NCI-H524 (cell line): Measurements from ENCODE around the gene PDE4DIP.
"Not testable (repeated sequence)": the region's sequence is repeated elsewhere in the genome, so short reads cannot be mapped to it uniquely, and the experiment has no call there.

Source experiments
- DNase-seq, 2 experiments: peaks; one replicate each; lab custom pipeline; 2025; lab: John Stamatoyannopoulos, UW

PDE4DIP gene

GRCh38 chr1:148975866-148976537 is 131.8 kb downstream of the PDE4DIP start:
- not testable (repeated sequence) for DNase-seq

- DNase-seq: not testable (repeated sequence)
Measured at GRCh38 chr1:148977785-148978184, 133.6 kb downstream of the PDE4DIP start.

GRCh38 chr1:148989378-148989777 is 145.2 kb downstream of the PDE4DIP start:
- DNase-seq: not testable (repeated sequence)

- DNase-seq: not testable (repeated sequence)
Measured at GRCh38 chr1:148990233-148990788, 146.1 kb downstream of the PDE4DIP start.

- DNase-seq: not testable (repeated sequence)
Measured at GRCh38 chr1:148991818-148992217, 147.6 kb downstream of the PDE4DIP start.

GRCh38 chr1:148992364-148992763 is 148.1 kb downstream of the PDE4DIP start:
- not testable (repeated sequence) for DNase-seq

GRCh38 chr1:148996449-148997224 is 152.4 kb downstream of the PDE4DIP start:
- DNase-seq: not testable (repeated sequence)

GRCh38 chr1:148997405-148997804 is 153.2 kb downstream of the PDE4DIP start:
- not testable (repeated sequence) for DNase-seq

- DNase-seq: not testable (repeated sequence)
Measured at GRCh38 chr1:149002664-149003063, 158.4 kb downstream of the PDE4DIP start.

- not testable (repeated sequence) for DNase-seq
Measured at GRCh38 chr1:149008326-149008725, 164.1 kb downstream of the PDE4DIP start.

GRCh38 chr1:149008769-149009168 is 164.5 kb downstream of the PDE4DIP start:
- DNase-seq: not testable (repeated sequence)

GRCh38 chr1:149009761-149010160 is 165.5 kb downstream of the PDE4DIP start:
- not testable (repeated sequence) for DNase-seq

- DNase-seq: not testable (repeated sequence)
Measured at GRCh38 chr1:149012599-149012998, 168.4 kb downstream of the PDE4DIP start.

GRCh38 chr1:149013513-149013912 is 169.3 kb downstream of the PDE4DIP start:
- not testable (repeated sequence) for DNase-seq

GRCh38 chr1:149015522-149015921 is 171.3 kb downstream of the PDE4DIP start:
- DNase-seq: not testable (repeated sequence)

- not testable (repeated sequence) for DNase-seq
Measured at GRCh38 chr1:149016626-149017025, 172.4 kb downstream of the PDE4DIP start.

GRCh38 chr1:149018577-149018976 is 174.3 kb downstream of the PDE4DIP start:
- not testable (repeated sequence) for DNase-seq

- not testable (repeated sequence) for DNase-seq
Measured at GRCh38 chr1:149024327-149024726, 180.1 kb downstream of the PDE4DIP start.

- DNase-seq: not testable (repeated sequence)
Measured at GRCh38 chr1:149033916-149034315, 189.7 kb downstream of the PDE4DIP start.

GRCh38 chr1:149043056-149043455 is 198.8 kb downstream of the PDE4DIP start:
- DNase-seq: not testable (repeated sequence)

- not testable (repeated sequence) for DNase-seq
Measured at GRCh38 chr1:149064611-149065010, 220.4 kb downstream of the PDE4DIP start.

GRCh38 chr1:149075505-149076127 is 231.4 kb downstream of the PDE4DIP start:
- DNase-seq: not testable (repeated sequence)
